ENCODE results near the gene ATF6.

Gene ATF6

GRCh38 chr1:162003830-162004215 is 237.7 kb downstream of the ATF6 start:
- no peak for FAIRE-seq

DNA sequence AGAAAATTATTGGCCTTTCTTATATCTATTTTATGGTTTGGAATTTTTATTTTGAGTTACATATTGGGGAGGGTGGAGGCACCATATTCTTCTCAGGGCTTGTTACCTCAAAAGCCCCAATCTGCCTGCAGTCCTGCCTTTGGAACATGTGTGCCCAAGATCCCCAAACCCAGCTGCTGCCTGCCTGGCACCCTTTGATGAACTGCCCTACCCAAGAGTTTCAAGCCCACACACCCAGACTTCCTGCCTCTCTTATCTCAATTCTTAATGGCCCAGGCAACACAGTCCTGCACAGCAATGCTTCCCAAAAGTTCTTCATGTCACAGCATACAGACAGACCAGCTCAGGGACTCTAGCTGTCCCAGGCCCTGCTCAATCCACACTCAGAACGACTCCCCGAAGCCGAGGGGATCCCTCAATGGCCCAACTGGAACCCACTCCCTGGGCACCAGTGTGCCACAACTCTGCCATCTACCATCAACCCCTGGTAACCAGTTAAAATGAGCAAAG is 238.4 kb downstream of the ATF6 start:
- FAIRE-seq = no peak

DNA sequence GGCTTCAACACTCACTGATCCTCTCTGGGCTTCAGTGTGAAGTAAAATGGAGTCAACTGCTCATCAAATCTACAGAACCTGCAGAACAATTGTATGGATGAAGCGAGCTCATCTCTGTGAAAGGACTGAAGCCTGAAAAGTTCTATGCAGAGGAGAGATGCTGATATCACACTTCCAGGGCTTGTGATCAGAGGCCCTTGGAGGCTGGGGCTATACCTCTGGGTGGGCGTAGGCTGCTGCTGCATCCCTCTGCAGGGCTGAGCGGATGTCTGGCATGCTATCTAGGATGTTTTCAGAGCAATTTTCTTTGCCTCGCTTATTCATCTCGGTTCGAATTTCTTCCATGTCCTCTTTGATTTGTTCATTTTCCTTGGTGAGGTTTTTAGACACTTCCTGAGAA is 240.0 kb downstream of the ATF6 start:
- no peak for FAIRE-seq

- FAIRE-seq = no peak
Observed at GRCh38 chr1:162007466-162007865, 241.3 kb downstream of the ATF6 start.

- no peak for FAIRE-seq
Observed at GRCh38 chr1:162008799-162009198, 242.7 kb downstream of the ATF6 start.

GRCh38 chr1:162009501-162010174 is 243.5 kb downstream of the ATF6 start:
- no peak for FAIRE-seq

DNA sequence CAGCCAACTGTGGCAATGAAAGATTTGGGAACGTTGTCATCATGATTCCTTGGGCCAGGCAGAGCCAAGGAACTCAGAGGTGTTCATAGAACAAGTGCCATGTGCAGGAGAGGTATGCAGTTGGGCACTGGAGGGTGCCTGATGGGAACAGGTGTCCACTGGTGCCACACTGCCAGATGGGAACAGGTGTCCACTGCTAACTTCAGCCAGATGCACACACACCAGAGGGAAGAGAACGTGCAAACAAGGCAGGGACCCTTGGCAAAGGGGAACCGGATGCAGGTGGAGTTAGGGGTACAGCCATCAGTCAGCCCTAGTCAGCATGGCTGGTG is 244.0 kb downstream of the ATF6 start:
- FAIRE-seq = no peak

DNA sequence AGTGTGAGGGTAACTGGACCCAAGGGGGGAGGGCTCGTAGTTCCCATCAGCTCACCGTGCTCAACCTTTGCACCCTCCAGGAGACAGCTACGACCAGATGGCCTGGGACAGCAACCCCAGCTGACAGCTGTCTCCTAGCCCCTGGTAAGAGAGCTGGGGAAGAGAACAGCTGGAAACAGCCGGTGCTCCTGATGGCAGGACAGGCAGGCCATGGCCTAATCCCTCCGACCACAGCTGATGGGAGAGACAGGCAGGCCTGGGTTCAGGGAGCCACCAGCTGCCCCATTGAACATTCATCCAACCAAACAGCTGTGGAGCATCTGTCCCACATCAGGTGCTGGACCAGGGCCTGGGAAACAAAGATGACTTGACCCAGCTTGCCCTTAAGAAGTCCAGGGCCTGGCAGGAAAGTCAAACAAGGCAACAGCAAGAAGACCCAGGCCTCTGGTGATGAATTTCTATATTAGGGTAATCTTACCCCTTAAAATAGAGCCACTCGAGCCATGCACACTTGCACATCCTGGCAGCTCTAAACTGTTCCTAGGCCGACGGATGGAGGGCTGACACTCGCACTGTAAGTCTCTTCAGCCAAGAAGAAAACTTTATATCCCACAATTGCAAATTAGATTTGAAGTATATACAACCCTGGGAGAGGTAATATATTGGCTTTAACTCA is 245.4 kb downstream of the ATF6 start:
- FAIRE-seq = no peak

- no peak for FAIRE-seq
Observed at GRCh38 chr1:162013289-162013688, 247.2 kb downstream of the ATF6 start.
